Neural cell (in vitro differentiated cells): Measurements from ENCODE around the gene CCDC88A.

Experiments
- EZH2 ChIP-seq: fragments of 200-600, 300-800 bp; shearing (Covaris generic), sonication (generic); IDR thresholded peaks from 2 replicates; pipeline ENCODE4 v1.6.1; 2014; ENCODE audit warnings: antibody characterized with exemption, low read length, borderline replicate concordance, mild to moderate bottlenecking; ENCODE audit not compliant: insufficient read depth, poor library complexity, severe bottlenecking
- POLR2AphosphoS5 ChIP-seq: IDR thresholded peaks from 2 replicates; pipeline ENCODE4 v1.6.1; 2012
- RAD21 ChIP-seq: fragments of 450-650 bp; conservative IDR thresholded peaks from 2 replicates; pipeline ENCODE4 v1.6.1; 2014; ENCODE audit warnings: antibody characterized with exemption, mild to moderate bottlenecking, moderate library complexity
- SMC3 ChIP-seq: fragments of 450-650 bp; conservative IDR thresholded peaks from 2 replicates; pipeline ENCODE4 v1.6.1; 2014; ENCODE audit warnings: antibody characterized with exemption, mild to moderate bottlenecking, moderate library complexity; ENCODE audit not compliant: poor library complexity
- TAF1 ChIP-seq: IDR thresholded peaks from 2 replicates; pipeline ENCODE4 v1.6.1; 2012; ENCODE audit warnings: low read depth
- TF ChIP-seq, protein P1 (sequence below): fragments of 450-650 bp; IDR thresholded peaks from 2 replicates; pipeline ENCODE4 v1.5.1; 2014; ENCODE audit warnings: antibody characterized with exemption, mild to moderate bottlenecking, moderate library complexity; ENCODE audit not compliant: poor library complexity, severe bottlenecking
- TF ChIP-seq, protein P2 (sequence below): IDR thresholded peaks from 2 replicates; pipeline ENCODE4 v1.6.1; 2012; ENCODE audit warnings: borderline replicate concordance

DNA sequence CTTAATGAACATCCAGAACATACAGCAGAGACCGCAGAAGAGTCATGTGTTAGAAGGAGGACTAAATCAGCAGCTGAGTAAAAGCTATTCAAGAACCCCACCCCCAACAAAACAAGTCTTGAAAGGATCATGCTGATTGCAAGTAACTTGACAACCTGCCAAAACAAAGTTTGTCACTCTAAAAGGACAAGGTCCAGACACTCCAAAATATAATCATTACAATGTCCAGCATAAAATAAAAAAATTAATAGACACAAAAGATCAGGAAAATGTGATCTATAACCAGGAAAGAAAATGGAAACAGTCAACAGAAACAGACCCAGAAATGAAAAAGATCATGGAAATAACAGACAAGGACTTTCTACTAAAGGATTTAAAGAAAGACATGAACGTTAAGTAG lies 28.5 kb downstream of the CCDC88A start:
- TF ChIP-seq SMC3 (no peak), POLR2AphosphoS5 (no peak), TAF1 (no peak), EZH2 (no peak), RAD21 (no peak)
- TF ChIP-seq, protein P1, sequence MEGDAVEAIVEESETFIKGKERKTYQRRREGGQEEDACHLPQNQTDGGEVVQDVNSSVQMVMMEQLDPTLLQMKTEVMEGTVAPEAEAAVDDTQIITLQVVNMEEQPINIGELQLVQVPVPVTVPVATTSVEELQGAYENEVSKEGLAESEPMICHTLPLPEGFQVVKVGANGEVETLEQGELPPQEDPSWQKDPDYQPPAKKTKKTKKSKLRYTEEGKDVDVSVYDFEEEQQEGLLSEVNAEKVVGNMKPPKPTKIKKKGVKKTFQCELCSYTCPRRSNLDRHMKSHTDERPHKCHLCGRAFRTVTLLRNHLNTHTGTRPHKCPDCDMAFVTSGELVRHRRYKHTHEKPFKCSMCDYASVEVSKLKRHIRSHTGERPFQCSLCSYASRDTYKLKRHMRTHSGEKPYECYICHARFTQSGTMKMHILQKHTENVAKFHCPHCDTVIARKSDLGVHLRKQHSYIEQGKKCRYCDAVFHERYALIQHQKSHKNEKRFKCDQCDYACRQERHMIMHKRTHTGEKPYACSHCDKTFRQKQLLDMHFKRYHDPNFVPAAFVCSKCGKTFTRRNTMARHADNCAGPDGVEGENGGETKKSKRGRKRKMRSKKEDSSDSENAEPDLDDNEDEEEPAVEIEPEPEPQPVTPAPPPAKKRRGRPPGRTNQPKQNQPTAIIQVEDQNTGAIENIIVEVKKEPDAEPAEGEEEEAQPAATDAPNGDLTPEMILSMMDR = no peak
- TF ChIP-seq, protein P2, sequence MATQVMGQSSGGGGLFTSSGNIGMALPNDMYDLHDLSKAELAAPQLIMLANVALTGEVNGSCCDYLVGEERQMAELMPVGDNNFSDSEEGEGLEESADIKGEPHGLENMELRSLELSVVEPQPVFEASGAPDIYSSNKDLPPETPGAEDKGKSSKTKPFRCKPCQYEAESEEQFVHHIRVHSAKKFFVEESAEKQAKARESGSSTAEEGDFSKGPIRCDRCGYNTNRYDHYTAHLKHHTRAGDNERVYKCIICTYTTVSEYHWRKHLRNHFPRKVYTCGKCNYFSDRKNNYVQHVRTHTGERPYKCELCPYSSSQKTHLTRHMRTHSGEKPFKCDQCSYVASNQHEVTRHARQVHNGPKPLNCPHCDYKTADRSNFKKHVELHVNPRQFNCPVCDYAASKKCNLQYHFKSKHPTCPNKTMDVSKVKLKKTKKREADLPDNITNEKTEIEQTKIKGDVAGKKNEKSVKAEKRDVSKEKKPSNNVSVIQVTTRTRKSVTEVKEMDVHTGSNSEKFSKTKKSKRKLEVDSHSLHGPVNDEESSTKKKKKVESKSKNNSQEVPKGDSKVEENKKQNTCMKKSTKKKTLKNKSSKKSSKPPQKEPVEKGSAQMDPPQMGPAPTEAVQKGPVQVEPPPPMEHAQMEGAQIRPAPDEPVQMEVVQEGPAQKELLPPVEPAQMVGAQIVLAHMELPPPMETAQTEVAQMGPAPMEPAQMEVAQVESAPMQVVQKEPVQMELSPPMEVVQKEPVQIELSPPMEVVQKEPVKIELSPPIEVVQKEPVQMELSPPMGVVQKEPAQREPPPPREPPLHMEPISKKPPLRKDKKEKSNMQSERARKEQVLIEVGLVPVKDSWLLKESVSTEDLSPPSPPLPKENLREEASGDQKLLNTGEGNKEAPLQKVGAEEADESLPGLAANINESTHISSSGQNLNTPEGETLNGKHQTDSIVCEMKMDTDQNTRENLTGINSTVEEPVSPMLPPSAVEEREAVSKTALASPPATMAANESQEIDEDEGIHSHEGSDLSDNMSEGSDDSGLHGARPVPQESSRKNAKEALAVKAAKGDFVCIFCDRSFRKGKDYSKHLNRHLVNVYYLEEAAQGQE = no peak
